Upper lobe of left lung (tissue), 4 donors: ENCODE measurements around the gene RHO.
"Not testable (repeated sequence)": the region's sequence is repeated elsewhere in the genome, so short reads cannot be mapped to it uniquely, and the experiment has no call there.

Source experiments
- EP300 ChIP-seq, 4 donors: sonication (generic); formaldehyde crosslinking; IDR thresholded peaks; one replicate each; pipeline ENCODE4 v1.5.1; 2017; ENCODE audit warnings: antibody characterized with exemption in 4 of 4, control low read depth in 2 of 4
- POLR2AphosphoS5 ChIP-seq, 2 donors: sonication (generic); formaldehyde crosslinking; IDR thresholded peaks; one replicate each; pipeline ENCODE4 v1.5.1; 2017; ENCODE audit warnings: antibody characterized with exemption in 2 of 2
- TF ChIP-seq, protein P1 (sequence below), 6 experiments: fragments of 450-650 bp in 4 of 6; fragments of 200-600 bp in 2 of 6; sonication (generic) in 2 of 6; IDR thresholded peaks; one replicate each; pipeline ENCODE4 v1.5.1; 2016 to 2019; ENCODE audit warnings: antibody characterized with exemption in 6 of 6

DNA sequence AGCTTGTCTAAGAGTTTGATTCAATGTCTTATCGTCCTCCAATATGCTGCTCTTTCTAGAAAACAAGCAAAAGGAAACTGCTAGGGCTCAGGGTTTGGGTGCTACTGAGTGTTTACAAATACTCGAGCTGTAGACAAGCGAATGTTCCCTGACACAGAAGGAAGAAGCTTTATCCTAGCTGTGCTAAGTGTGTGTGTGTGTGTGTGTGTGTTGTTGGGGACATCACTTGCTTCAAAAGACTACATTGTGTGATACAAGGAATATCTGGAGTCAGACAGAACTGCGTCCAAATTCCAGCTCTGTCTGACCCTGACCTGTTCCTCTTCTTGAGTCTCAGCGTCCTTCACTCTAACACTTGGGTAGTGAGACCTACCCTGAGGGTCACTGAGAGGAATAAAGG, 33.9 kb upstream of the RHO start:
- TF ChIP-seq, protein P1, sequence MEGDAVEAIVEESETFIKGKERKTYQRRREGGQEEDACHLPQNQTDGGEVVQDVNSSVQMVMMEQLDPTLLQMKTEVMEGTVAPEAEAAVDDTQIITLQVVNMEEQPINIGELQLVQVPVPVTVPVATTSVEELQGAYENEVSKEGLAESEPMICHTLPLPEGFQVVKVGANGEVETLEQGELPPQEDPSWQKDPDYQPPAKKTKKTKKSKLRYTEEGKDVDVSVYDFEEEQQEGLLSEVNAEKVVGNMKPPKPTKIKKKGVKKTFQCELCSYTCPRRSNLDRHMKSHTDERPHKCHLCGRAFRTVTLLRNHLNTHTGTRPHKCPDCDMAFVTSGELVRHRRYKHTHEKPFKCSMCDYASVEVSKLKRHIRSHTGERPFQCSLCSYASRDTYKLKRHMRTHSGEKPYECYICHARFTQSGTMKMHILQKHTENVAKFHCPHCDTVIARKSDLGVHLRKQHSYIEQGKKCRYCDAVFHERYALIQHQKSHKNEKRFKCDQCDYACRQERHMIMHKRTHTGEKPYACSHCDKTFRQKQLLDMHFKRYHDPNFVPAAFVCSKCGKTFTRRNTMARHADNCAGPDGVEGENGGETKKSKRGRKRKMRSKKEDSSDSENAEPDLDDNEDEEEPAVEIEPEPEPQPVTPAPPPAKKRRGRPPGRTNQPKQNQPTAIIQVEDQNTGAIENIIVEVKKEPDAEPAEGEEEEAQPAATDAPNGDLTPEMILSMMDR (IDR thresholded peaks at IDR 0.05) = not testable (repeated sequence)
- not testable (repeated sequence) for TF ChIP-seq POLR2AphosphoS5, EP300 (IDR thresholded peaks at IDR 0.05)
